SHP77 treated with DMSO at 0.1 percent for 48 hours (cell line): Measurements from ENCODE around the gene ANKRD60.

Experiments
- DNase-seq: peaks from one replicate; lab custom pipeline; 2025; lab: John Stamatoyannopoulos, UW

ANKRD60 gene, protein sequence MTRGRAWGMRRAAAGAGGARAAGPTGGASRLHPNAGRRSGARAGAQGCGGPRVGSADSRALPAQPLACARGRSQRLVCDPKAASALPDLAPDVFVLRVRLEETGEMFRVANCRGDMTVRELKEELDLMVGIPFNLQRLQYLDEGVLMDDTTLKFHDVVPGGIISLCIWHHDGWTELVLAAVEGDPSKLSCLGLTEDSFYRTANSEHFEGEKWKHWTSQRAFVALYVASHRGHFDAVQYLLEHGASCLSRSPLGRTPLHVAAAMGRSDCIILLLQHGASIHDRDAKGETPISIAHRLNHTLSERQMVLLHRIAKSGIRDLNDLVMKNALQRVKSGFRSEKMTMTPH

DNA sequence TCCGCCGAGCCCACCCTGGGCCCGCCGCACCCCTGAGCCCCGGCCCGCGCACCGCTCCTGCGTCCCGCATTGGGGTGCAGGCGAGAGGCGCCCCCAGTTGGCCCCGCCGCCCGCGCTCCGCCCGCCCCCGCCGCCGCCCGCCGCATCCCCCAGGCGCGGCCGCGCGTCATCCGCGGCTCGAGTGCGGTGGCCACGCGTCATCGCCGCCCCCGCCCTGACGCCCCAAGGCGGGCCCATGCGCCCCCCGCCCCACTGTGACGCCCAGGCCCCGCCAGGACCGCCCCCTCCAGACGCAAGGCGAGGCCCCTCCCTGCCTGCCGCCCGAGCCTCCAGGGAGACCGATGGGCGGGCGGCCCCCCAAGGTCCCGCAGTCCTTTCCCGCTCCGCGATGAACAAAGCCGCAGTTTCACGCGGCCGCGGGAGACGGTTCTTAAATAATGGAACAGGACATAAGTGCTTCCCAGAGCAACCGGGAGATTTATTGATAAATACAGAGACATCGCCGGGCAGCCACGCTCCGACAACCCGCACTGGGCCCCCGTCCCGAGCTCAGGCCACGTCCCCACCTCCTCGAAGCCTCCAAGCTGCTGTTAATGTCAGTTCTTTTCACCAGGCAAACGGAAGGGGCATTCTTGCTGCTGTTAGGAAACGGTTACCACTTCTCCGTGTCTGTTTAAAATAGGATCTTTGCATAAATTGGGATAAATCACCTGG is at the start of gene ANKRD60:
ANKRD60 (minus strand) TSS at position 170 of the 714 bp plus-strand sequence; CDS start at position 170, 0 bp downstream.
- DNase-seq, result no peak

DNA sequence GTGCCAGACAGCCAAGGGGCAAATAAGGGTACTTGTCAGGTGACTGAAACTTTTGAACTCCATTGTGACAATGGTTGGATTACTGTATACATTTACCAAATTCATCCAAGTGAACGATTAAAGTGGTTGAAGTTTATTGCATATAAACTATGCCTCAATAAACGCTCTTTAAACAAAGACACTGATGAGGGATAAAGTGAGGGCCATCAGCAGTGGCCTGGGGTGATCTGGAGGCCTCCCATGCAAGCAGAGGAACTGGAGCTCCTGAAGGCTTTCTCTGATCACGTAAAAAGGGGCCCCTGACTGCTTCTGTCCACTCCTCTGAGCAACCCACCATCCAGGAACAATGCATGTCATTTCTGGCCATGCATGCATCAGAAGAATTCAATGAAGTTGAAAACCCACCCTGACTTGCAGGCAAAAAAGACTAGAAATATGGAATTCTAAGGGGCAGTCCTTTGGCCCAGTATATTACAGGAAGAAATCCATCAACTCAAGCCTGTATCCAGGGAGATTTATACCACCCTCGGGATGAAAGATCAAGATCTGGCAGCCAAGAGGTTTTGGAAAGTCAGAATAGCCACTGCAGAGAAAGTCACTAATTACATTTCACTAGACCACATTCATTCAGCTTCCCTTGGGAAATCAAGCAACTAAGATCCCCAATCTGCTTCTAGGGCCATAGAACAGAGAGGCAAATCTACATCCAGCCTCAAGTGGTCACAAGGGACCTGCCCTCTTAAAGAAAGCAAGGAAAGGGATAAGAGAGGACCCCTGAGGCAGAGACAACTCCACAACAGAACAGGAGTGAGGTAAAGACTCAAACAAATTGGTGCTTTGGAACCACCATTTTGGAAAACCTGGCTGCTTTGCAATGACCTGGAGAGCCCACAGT is 49.4 kb upstream of the ANKRD60 start:
- no peak for DNase-seq

DNA sequence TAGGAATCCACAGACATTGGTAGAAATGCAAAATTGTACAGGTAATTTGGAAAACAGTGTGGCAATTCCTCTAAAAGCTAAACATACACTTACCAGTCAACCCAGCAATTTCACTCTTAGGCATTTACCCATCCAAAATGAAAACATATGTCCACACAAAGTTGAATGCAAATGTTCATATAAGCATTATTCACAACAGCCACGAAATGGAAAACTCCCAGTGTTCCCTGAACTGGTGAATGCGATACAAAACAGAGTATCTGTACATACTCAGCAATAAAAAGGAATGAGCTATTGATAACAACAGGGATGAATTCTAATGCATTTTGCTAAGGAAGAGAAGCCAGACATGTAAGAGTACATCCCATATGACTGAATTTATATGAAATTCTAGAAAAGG is 48.7 kb upstream of the ANKRD60 start:
- DNase-seq, result no peak

DNA sequence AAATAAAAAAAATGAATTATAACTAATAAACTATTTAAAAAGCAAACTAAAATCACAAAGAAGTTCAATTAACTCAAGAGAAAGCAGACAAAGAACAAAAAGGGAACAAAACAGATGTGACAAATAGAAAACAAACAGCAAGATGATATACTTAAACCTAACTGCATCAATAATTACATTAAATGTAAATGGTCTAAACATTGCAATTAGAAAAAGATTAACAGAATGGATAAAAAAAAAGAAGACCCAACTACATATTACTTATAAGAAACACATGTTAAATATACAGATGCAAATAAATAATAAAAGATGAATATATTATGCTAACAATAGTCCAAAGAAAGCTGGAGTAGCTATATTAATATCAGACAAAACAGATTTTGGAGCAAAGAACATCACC is 45.9 kb upstream of the ANKRD60 start:
- no peak for DNase-seq

DNA sequence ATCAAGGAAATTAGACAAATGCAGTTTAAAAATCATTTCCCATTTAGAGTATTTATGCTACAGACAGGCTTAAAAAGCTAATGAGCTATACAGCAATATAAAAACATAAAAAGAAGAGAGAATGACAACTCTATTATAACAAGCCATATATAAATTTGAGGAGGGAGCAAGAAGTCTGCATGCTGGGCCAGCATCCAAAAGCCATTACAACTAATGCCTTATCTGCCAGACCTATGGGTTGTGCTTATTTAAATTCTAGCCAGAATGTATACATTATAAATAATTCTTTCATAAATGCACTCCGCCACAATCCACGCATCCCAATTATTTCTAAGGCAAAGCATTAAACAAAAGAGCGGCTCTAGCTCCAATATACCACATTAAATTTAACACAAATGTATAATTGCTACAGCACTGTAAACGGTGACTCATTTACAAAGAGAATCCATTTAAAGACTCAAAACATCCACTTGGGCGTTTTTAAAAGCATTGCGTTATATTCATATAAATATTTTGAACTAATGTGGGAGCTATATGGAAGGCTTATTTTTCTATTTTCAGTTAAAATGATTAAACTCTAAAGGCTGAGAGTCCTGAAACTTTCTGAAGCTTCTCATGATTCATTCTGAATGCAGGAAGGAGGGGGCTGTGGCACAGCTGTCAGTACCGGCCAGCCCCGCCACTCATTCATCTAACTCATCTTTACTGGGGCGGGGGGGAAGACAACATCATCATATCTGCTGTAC is 43.3 kb upstream of the ANKRD60 start:
- DNase-seq, result no peak

DNA sequence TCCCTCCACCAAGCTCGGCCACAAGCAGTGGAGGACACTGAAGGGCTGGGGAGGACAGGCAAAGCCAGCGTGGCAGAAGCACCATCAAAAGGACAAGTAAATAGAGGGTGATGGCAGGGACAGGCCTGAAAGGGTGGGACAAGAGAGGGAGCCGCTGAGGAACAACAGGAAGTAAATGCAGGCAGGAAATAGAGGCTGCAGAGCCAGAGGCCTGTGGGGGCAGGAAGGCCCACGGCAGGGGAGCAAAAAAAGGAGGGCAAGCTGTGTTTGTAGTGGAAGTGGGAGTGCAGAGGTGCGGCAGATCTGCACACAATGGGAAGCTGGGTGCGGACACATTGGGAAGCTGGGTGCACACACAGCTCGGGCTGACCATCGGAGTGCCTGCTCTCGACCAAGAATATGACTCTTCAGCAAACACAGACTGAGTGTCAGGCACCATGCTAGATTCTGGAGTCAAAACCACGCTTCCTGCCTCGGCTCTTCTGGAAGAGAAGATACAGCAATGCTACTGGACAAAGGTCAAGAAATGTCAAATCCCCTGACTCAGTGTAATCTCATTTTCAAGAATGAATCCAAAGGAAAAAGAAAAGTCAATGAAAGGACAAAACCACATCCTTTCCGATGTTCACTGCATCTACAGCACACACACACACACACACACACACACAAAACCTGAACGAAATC is 40.6 kb upstream of the ANKRD60 start:
- DNase-seq, result no peak

DNA sequence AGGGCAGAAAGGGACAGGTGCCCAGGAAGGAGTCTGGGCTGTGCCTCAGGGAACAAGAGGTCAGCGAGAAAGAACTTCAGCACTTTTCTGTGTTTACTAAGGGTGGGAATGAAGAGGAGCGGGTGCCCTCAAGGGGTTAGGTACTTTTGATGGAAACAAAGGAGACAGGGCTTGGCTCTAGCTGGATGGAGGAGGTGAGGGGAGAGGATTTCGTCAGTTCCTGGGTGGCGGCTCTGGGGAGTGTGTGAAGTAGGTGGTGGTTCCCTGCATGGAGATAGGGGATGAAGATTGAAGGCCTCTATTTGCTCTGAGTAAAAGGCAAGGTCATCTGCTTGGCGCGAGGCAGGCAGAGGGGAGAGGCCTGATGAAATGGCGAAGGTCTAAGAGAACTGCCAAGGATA is 40.0 kb upstream of the ANKRD60 start:
- DNase-seq, result no peak

DNA sequence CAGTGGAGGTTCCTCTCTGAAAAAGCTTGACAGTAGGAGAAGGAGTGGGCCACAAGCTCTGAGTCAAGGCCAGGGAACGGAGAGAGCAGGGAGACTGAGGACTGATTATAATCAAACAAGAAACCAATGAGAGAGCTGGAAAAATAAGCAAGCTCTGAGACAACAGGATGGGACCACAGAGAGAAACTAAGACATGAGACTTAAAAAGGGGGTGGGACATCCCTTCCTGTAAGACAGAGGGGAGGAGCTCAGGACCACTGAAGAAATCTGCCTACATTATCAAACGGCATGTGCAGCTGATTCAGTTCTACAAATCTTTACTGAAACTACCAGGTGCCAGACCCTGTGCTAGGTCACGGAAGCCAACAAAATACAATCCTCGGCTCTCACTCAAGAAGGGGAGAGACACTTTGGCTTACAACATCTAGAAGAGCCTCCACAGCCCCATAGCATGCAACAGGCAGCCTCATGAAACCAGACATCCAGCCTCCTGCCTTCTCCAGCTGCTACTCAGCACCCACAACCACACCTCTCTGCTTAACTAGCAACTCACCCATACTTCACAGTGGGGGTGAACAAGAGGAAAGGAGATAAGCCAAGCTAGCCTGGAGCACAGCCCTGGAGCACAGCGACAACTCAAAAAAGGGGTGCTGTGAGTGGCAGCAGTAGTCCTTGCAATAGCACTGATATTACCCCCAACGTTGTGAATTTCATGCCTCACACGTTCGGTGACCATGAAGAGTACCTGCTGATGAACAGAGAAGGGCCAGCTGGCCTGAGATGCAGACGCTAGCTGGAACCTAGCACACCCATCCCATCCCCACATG is 39.1 kb upstream of the ANKRD60 start:
- no peak for DNase-seq

DNA sequence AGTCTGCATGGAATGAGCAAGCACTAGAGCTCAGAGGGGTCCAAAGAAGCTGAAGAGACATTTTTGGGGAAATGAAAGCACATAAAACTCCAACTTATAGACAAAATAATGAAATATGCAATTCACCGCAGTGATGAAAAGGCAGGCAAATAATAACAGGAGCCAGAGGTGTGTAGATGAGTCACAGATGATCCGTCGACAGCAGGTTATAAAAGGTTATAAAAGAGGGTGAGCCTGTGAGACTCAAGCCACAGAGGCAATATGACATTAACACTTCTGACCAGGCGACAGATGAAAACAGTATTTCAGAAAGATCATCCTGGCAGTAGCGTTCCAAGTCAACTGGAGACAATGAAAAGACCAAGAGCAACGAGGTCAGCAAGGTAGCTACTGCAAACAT is 35.8 kb upstream of the ANKRD60 start:
- no peak for DNase-seq

DNA sequence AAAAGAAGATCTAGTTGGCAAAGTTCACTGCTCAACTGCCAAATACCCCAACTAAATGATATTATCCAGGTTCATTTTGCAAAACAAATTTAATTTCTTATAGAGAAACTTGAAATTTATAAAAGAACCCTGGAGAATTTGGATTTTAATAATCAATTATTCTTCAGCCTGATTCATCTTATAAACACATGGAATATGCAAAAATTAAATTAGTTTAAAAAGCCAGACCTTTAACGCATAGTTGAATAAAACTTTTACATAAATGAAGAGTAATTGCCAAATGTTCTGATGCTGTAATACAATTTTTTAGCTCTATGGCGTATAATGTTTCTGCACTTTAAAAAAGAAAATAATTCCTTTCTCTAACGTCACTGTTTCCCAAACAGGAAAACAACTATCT is 33.2 kb upstream of the ANKRD60 start:
- DNase-seq, result no peak

DNA sequence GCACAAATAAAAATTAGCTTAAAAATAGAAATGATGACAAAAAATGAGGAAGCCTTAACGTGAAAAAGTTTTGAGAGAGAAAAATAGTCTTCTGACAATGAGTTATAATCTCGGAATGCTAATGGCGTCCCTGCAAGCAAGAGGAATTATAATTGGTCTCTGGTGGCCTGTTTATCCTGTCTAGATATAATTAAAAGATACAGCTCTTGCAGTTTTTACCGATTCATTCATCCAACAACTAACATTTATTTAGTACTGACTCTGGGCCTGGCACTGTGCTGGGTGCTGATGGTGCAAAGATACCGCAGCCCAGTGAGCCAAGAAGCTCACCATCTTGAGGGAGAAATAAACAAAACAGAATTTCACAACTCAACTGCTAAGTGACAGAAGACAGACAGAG is 31.6 kb upstream of the ANKRD60 start:
- no peak for DNase-seq

DNA sequence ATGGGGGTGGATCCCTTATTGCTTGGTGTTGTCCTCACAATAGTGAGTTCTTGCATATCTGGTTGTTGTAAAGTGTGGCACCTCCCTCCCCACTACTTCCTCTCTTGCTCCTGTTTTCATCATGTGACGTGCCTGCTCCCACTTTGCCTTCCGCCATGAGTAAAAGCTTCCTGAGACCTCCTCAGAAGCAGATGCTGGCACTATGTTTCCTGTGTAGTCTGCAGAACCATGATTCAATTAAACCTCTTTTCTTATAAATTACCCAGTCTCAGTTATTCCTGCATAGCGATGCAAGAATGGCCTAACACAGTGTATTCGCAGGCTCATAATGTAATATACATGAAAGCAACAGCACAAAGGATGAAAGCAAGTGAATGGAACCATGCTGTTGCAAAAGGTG is 28.4 kb upstream of the ANKRD60 start:
- no peak for DNase-seq

DNA sequence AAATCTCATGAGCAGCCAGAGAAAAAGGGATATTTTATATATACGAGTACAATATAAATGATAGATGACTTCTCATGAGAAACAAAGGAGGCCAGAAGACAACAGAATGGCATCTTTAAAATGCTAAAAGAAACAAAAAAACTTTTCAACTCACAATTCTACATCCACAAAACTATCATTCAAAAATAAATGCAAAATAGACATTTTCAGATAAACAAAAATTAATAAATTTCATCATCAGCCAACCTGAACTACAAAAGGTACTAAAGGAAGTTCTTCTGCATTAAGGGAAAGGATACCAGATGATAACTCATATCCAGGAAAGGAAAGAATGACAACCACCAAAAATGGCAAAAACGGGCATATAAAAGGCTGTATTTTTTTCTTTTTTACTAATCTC is 27.9 kb upstream of the ANKRD60 start:
- DNase-seq, result no peak

DNA sequence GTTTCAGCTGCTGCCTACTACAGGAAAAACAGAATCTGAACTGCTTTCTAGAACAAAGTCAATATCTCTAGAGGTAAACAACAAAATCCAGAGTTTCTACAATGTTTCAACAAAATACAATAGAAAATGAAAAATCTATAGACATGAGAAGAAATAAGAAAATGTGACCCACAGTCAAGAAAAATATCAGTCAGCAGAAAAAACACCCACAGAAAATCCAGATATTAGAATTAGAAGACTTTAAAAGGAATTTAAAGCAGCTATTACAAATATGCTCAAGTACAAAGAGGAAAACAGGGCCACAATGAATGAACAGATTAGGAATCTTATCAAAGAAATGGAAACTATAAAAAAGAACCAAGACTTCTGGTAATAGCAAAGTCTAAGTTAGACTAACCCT is 26.4 kb upstream of the ANKRD60 start:
- DNase-seq, result no peak

DNA sequence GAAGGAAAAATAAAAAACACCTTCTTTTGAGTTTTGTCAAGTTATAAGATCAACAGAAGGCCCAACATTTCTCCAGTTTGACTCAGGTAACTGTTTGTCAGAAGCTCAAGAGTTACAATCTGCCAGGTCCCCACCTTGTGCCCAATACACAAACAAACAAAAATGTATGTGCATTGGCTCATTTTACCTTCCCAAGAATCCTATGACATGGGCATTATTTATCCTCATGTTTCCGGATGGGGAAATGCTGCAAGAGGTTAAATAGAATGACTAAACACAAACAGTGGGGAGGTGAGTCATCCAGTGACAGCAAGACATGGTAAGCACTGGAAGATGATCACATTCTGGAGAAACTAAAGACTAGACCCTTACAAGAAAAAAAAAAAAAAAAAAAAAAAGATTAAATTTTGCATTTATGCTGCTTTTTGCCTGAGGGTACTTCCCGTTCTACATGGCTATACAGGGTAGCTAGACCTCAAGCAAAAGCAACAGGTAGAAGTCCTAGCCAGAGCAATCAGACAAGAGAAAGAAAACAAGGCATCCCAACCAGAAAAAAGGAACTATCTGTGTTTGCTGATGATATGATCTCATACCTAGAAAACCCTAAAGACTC is 23.6 kb upstream of the ANKRD60 start:
- DNase-seq, result no peak

DNA sequence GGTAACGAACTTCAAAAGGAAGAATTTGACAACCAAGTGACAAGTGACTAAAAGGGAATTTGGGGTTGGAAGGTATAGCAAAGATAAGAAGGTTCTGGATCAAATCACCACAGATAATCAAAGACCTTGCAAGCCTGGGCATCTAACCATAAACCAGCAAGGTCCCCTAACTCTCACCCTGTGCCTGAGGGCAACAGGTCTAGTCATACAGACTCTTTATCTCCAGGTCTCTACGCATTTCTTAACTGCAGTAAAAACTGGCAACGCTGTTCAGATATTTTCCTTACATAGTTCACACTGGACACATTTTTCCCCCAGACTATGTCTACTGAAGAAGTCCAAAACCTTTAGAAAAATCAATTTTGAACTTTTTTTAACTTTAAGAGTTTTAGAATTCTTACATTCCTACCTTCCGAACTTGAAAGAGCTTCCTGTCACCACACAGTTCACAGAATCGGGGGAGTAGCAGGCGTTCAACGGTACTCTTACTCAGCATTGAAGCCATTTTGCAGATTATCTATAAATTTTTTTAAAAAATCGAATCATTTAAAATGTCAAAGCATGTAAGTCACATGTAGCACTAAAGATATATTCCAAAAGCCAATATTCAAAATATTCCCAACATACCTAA is 23.0 kb upstream of the ANKRD60 start:
- DNase-seq, result no peak

DNA sequence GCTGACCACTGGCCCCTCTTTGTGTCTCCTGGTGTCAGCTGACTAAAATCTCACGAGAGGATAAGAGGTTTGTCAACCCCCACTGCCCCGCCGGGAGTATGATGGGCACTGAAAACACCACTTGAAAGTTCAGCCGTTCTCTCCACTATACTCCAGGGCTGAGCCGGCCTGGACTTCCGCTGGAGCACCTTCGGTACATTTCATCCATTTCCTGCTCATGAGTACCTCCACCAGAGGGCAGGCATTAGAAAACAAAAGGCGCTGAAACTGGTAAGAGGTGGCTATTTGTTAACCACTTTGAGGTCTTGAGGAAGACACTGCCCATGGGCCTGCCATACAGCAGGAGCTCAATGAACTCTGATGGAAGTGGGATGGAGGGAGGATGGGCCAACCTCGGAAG is 17.9 kb upstream of the ANKRD60 start:
- peak; percentile 16 for DNase-seq

DNA sequence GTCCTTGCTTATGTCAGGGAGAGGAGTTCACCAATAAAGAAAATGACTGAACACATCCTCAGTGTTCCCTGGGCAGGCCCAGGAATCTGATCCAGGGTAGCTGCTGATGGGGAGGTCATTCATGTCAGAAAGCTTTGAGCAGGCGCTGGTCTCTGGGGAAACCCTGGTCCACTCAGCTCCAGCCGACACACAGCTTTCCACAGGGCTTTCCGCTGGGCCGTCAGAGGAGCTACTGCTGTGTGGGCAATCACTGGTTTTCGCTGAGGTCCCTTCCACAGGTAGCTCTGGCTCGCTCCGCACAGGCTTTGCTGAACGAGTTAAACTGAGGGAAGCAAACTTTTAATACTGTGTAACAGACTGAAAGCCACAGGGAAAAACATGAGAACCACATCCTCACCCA is 17.5 kb upstream of the ANKRD60 start:
- no peak for DNase-seq

DNA sequence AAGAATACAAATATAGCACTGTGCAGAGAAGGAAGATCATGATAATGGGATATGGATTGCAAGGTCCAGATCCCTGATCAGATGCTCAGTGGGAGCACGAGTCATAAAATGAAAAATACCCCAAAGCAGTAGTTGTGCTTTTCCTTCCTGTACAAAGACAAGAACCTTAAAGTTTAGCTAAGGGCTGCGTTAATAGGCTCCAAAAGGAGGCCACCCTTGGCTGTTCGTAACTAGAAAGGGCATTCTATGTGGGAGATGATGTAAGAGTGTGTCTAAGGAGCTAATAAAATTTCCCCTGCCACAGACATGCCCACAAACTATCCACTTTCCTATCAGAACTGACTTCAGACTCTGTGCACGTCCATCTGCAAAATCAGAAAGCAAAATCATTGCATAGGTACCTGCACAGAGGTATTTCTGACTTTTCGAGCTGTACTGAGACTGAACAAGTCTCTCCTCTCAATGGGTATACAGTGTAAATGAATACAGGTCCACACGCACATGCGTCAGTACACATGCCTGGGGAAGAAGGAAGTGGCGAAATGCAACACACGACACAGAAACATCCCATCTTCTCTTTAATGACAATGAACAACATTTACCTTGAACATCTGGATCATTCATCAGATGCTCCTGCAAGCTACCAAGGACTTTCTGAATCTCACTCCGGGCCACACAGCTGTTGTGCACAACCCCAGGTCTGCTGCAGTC is 16.9 kb upstream of the ANKRD60 start:
- DNase-seq, result no peak
